PC-3 (cell line): Measurements from ENCODE around the gene NSF. TPM values are rescaled to one million over a fixed set of nuclear protein-coding genes. Genes with fewer than 3 reads are reported as not detected.
A peak's percentile ranks its signal among the peaks of the same experiment; 100 is the strongest.

ENCODE experiments used
- ATAC-seq: fragments of 200-7000 bp; cut with Tn5 transposase; 2 replicates; pipeline ENCODE4 v1.9.1; 2020; ENCODE audit warnings: mild to moderate bottlenecking, moderate library complexity
- BruUV-seq: library from RNA; stranded (reverse); fragments of 400-500 nt; replicated peaks from 2 replicates; lab custom pipeline; 2021; lab: Mats Ljungman, UMichigan
- CTCF ChIA-PET: fragments of 300-600 bp; sonication (Branson Sonifier 250); formaldehyde crosslinking; loops from one replicate; lab custom pipeline; 2022; ENCODE audit warnings: antibody characterized with exemption; lab: Charles Lee
- POLR2A ChIA-PET: fragments of 300-600 bp; sonication (Branson Sonifier 250); formaldehyde crosslinking; loops from one replicate; lab custom pipeline; 2022; ENCODE audit warnings: antibody characterized with exemption; ENCODE audit not compliant: unreplicated experiment; lab: Charles Lee
- DNase-seq: peaks from one replicate; pipeline ENCODE4 v3.0.0-alpha.2; 2015
- H2AFZ ChIP-seq: fragments of 300-600 bp; sonication (generic); 2 replicates; pipeline ENCODE4 v1.6.0; 2016; ENCODE audit warnings: antibody characterized with exemption, low read length
- H3F3A ChIP-seq: fragments of 300-600 bp; sonication (generic); one replicate; pipeline ENCODE4 v1.6.0; 2017; ENCODE audit warnings: antibody characterized with exemption, low read length, control low read depth, mild to moderate bottlenecking; ENCODE audit not compliant: unreplicated experiment
- H3K27ac ChIP-seq: fragments of 300-600 bp; sonication (generic); 2 replicates; pipeline ENCODE4 v1.5.1; 2016; ENCODE audit warnings: mild to moderate bottlenecking, low read length
- H3K27me3 ChIP-seq: fragments of 300-600 bp; sonication (generic); 2 replicates; pipeline ENCODE4 v1.6.1; 2016; ENCODE audit warnings: low read length, mixed read lengths
- H3K36me3 ChIP-seq: fragments of 300-600 bp; sonication (generic); 2 replicates; pipeline ENCODE4 v1.6.1; 2016; ENCODE audit warnings: low read depth, mixed run types, low read length, mixed read lengths
- H3K4me1 ChIP-seq: fragments of 300-600 bp; sonication (generic); 2 replicates; pipeline ENCODE4 v1.5.1; 2016; ENCODE audit warnings: low read length; ENCODE audit not compliant: insufficient read depth
- H3K4me2 ChIP-seq: fragments of 300-600 bp; sonication (generic); 2 replicates; pipeline ENCODE4 v1.6.0; 2016; ENCODE audit warnings: low read length
- H3K4me3 ChIP-seq: fragments of 300-600 bp; sonication (generic); 2 replicates; pipeline ENCODE4 v1.5.1; 2016; ENCODE audit warnings: mild to moderate bottlenecking, low read length, mixed read lengths
- H3K79me2 ChIP-seq: fragments of 300-600 bp; sonication (generic); 2 replicates; pipeline ENCODE4 v1.6.1; 2017; ENCODE audit warnings: low read length, mixed read lengths
- H3K9ac ChIP-seq: fragments of 300-600 bp; sonication (generic); 2 replicates; pipeline ENCODE4 v1.6.0; 2016; ENCODE audit warnings: mild to moderate bottlenecking, low read length
- H3K9me2 ChIP-seq: fragments of 300-600 bp; sonication (generic); replicated peaks from 2 replicates; pipeline ENCODE4 v1.6.1; 2016; ENCODE audit warnings: mixed run types, low read length, mixed read lengths
- H3K9me3 ChIP-seq: fragments of 300-600 bp; sonication (generic); 2 replicates; pipeline ENCODE4 v1.6.1; 2016; ENCODE audit warnings: low read length, mixed read lengths
- H4K20me1 ChIP-seq: fragments of 300-600 bp; sonication (generic); 2 replicates; pipeline ENCODE4 v1.6.1; 2016; ENCODE audit warnings: low read length, mixed read lengths
- EZH2 ChIP-seq: fragments of 300-600 bp; sonication (generic); IDR thresholded peaks from one replicate; pipeline ENCODE4 v1.6.1; 2017; ENCODE audit warnings: antibody characterized with exemption, mild to moderate bottlenecking, low read length; ENCODE audit not compliant: unreplicated experiment
- EZH2phosphoT487 ChIP-seq: fragments of 300-600 bp; sonication (generic); IDR thresholded peaks from 2 replicates; pipeline ENCODE4 v1.6.1; 2018; ENCODE audit warnings: mild to moderate bottlenecking, antibody characterized with exemption, low read length, borderline replicate concordance
- intact Hi-C: fragments of 100-400 bp; cut with micrococcal nuclease; formaldehyde crosslinking; loops from 2 replicates; pipeline ENCODE4 v1.9.0; 2023
- total RNA-seq: library from RNA; depleted of rRNA; stranded (reverse); fragments of >200 nt; gene quantifications from 2 replicates; pipeline ENCODE4 v1.2.3, GENCODE V29; 2014
- TF ChIP-seq, protein P1 (sequence below): fragments of 300-600 bp; sonication (generic); conservative IDR thresholded peaks from 2 replicates; pipeline ENCODE4 v1.5.1; 2017; ENCODE audit warnings: antibody characterized with exemption, low read depth, mild to moderate bottlenecking, low read length

NSF gene
- total RNA-seq, 1 experiment from 2014 or later: 52.2 TPM

DNA sequence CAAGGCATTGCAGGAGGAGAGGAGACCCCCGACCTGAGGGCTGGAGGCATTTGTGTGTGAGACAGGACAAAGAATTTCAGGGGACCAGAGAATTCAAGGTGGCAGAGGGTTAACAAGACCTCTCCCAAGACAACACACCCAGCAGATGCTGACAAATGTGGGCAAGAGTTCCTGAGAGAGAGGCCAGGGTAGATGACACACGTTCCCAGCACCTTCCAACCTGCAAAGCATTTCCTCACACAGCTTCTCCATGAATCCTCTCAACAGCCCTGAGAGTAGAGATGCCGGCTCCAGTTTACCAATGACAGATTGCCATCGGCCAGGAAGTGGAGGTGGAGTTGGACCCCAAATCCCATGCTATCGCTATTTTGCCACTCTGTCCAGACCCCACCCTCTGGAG is 203.1 kb downstream of the NSF start:
- intact Hi-C loops: no loop called here
- no peak overlapping the region for H3K27ac ChIP-seq

DNA sequence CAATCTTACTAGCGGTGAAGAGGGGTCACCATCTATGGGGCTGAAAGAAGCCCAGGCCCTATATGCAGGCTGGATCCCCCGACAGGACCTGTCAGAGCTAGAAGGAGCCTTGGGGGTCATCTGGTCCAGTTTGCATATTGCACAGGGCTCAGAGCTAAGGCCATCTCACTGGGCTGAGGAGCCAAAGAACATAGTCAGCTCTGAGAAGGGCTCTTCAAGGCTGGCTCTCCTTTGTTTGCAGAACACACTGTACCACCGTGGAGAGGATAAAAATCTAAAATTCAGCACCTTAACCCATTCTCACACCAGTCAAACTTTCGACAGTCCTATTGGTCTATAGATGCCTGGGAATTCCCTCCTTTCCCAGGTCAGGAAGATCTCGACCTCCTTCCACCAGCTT is 203.8 kb downstream of the NSF start:
- no peak overlapping the region for H3K27ac ChIP-seq
- intact Hi-C loops: no loop called here
- 0 out of 2 replicates have a peak, but pooled peaks cover 4% of the 10 kb centered on the region for H3K27me3 ChIP-seq
- CTCF ChIA-PET: no interaction called here
- no peaks in the 10 kb centered on the region for H3K79me2 ChIP-seq
- no peaks in the 10 kb centered on the region for H3K9me2 ChIP-seq
- POLR2A ChIA-PET: no interaction called here
- no peaks in the 10 kb centered on the region for H3K36me3 ChIP-seq
- H3K4me1 ChIP-seq: peaks cover 13% of the 10 kb centered on the region; the same call in 1 of the 2 replicates
- H3K9ac ChIP-seq: no peak overlapping the region
- no peak overlapping the region for H2AFZ ChIP-seq
- no peak for DNase-seq
- no peaks in the 10 kb centered on the region for H3K9me3 ChIP-seq
- H3K4me3 ChIP-seq: no peak overlapping the region
- H4K20me1 ChIP-seq: no peaks in the 10 kb centered on the region
- TF ChIP-seq EZH2phosphoT487 (no peak), EZH2 (no peak)
- TF ChIP-seq, protein P1, sequence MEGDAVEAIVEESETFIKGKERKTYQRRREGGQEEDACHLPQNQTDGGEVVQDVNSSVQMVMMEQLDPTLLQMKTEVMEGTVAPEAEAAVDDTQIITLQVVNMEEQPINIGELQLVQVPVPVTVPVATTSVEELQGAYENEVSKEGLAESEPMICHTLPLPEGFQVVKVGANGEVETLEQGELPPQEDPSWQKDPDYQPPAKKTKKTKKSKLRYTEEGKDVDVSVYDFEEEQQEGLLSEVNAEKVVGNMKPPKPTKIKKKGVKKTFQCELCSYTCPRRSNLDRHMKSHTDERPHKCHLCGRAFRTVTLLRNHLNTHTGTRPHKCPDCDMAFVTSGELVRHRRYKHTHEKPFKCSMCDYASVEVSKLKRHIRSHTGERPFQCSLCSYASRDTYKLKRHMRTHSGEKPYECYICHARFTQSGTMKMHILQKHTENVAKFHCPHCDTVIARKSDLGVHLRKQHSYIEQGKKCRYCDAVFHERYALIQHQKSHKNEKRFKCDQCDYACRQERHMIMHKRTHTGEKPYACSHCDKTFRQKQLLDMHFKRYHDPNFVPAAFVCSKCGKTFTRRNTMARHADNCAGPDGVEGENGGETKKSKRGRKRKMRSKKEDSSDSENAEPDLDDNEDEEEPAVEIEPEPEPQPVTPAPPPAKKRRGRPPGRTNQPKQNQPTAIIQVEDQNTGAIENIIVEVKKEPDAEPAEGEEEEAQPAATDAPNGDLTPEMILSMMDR: no peak
- BruUV-seq: no TSS peak
- H3F3A ChIP-seq: no peaks in the 10 kb centered on the region
- ATAC-seq: no peak
- no peak overlapping the region for H3K4me2 ChIP-seq

More for the DNA sequence above, 203.1 kb downstream of the NSF start:
- no peaks in the 10 kb centered on the region for H3K9me2 ChIP-seq
- H3K4me3 ChIP-seq: no peak overlapping the region
- no peaks in the 10 kb centered on the region for H3K36me3 ChIP-seq
- no peaks in the 10 kb centered on the region for H3K9me3 ChIP-seq
- TF ChIP-seq, protein P1: no peak
- TF ChIP-seq EZH2: no peak
- TF ChIP-seq EZH2phosphoT487: no peak
- DNase-seq: no peak
- H3K4me2 ChIP-seq: no peak overlapping the region
- H4K20me1 ChIP-seq: no peaks in the 10 kb centered on the region
- no TSS peak for BruUV-seq
- no peak overlapping the region for H3K9ac ChIP-seq
- H3K79me2 ChIP-seq: no peaks in the 10 kb centered on the region
- ATAC-seq: no peak
- no peaks in the 10 kb centered on the region for H3F3A ChIP-seq
- H3K4me1 ChIP-seq: peaks cover 13% of the 10 kb centered on the region; the same call in 1 of the 2 replicates
- 0 out of 2 replicates have a peak, but pooled peaks cover 4% of the 10 kb centered on the region for H3K27me3 ChIP-seq
- no peak overlapping the region for H2AFZ ChIP-seq
- ChIA-PET POLR2A (no interaction called here), CTCF (no interaction called here)

DNA sequence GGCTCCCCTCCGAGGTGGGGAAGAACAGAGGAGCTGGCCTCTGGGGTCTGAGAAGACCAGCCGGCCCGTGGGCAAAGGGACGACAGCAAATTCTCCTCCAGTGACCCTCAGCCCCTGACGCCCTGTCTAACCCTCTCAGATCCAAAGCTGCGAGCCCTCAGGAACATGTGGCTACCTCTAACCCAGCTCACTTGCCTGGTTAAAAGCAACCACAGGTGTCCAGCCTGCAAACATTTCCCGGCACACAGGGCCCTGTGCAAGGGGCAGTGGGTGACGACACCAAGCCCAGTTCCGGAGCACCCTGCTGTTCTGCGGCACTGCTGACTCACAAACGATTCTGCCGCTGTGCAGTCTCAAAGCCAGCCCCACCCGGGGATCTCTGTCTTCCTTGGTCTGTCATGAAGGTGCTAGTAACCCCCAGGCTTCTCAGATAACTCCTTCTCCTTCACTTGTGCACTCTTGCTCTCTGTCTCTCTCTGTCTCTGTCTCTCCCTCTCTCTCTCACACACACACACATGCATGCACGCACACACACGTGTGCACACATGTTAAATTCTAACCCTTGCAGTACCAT is 205.0 kb downstream of the NSF start:
- BruUV-seq: no TSS peak
- H3F3A ChIP-seq: no peaks in the 10 kb centered on the region
- peak; percentile 83 for ATAC-seq

More for the DNA sequence above, 205.0 kb downstream of the NSF start:
- Histone ChIP-seq H3K79me2 (no peaks in the 10 kb centered on the region), H3K4me2 (0 out of 2 replicates have a peak overlapping the region, but pooled peaks have one; percentile 2), H4K20me1 (no peaks in the 10 kb centered on the region), H3K4me1 (peaks cover 12% of the 10 kb centered on the region; the same call in 1 of the 2 replicates), H3K27me3 (0 out of 2 replicates have a peak, but pooled peaks cover 4% of the 10 kb centered on the region), H2AFZ (peak overlapping the region; percentile 27; the same call in 1 of the 2 replicates), H3K9me2 (no peaks in the 10 kb centered on the region), H3K9ac (no peak overlapping the region), H3K9me3 (no peaks in the 10 kb centered on the region), H3K4me3 (no peak overlapping the region), H3K36me3 (no peaks in the 10 kb centered on the region), H3K27ac (no peak overlapping the region)
- ChIA-PET CTCF (no interaction called here), POLR2A (no interaction called here)
- intact Hi-C loops: no loop called here
- DNase-seq: peak; percentile 63
- TF ChIP-seq EZH2 (no peak), EZH2phosphoT487 (no peak)
- TF ChIP-seq, protein P1: no peak
